Pancreas (tissue), 10 donors: ENCODE data around the gene PDGFRA. TPM values are rescaled to one million over a fixed set of nuclear protein-coding genes. Genes with fewer than 3 reads are reported as not detected.
"Not testable (repeated sequence)": the region's sequence is repeated elsewhere in the genome, so short reads cannot be mapped to it uniquely, and the experiment has no call there.

Experiments
- ATAC-seq, 4 donors: fragments of 200-7000 bp; cut with Tn5 transposase; one replicate each; pipeline versions ENCODE4 v1.8.0 to v1.9.1; 2020; ENCODE audit warnings: mild to moderate bottlenecking in 4 of 4, moderate library complexity in 4 of 4
- DNase-seq, 6 donors: peaks; one replicate each; pipeline ENCODE4 v3.0.0-alpha.2; 2020
- FAIRE-seq: peaks from 2 replicates; lab custom pipeline; 2012; peaks lifted over from hg19 to GRCh38; lab: Jason Lieb, UNC
- H3K27ac ChIP-seq, 4 donors: fragments of 200-600 bp; sonication (generic); 1 replicate in 3 of 4; 2 replicates in 1 of 4; pipeline versions ENCODE4 v1.5.0 to v1.8.0; 2020
- H3K27me3 ChIP-seq, 4 donors: fragments of 200-600 bp; one replicate each; pipeline ENCODE4 v1.8.0; 2021
- H3K36me3 ChIP-seq, 3 donors: fragments of 200-600 bp; sonication (generic) in 1 of 3; one replicate each; pipeline versions ENCODE4 v1.5.0 to v1.8.0; 2020 to 2021
- H3K4me1 ChIP-seq, 3 donors: fragments of 200-600 bp; one replicate each; pipeline ENCODE4 v1.8.0; 2021
- H3K4me3 ChIP-seq, 4 donors: fragments of 200-600 bp; sonication (generic) in 2 of 4; one replicate each; pipeline versions ENCODE4 v1.5.0 to v1.8.0; 2020 to 2021
- H3K9me3 ChIP-seq, 4 donors: fragments of 200-600 bp; one replicate each; pipeline ENCODE4 v1.8.0; 2021
- CTCF ChIP-seq, 4 donors: fragments of 200-600 bp; sonication (generic) in 3 of 4; IDR thresholded peaks; one replicate each; pipeline versions ENCODE4 v1.5.0 to v1.8.0; 2021; ENCODE audit warnings: antibody characterized with exemption in 4 of 4
- WGBS, 2 donors: extraction: QIAGEN DNeasy Blood & Tissue Kit; methylation state at CpG; one replicate each; pipeline ENCODE4 v1.1.7; 2013; 5-methylcytosine and 5-hydroxymethylcytosine counted together
- intact Hi-C, 3 donors: fragments of 100-400 bp; cut with DNase I; formaldehyde crosslinking; loops; one replicate each; pipeline versions ENCODE4 v1.11.1 to v1.14.2; 2022
- polyA plus RNA-seq, 2 donors: library from polyadenylated mRNA; stranded (reverse); fragments of 200-250 nt; gene quantifications; one replicate each; pipeline ENCODE4 v1.2.3, GENCODE V29; 2013
- total RNA-seq, 6 donors: library from RNA; stranded (reverse); fragmentation: NEBNext Ultra II Directional in 4 of 6; extraction: Animal tissue kit (Norgen Biotek cat#: 25700) in 4 of 6; gene quantifications; one replicate each; pipeline versions ENCODE4 v1.2.1 to v1.2.4, GENCODE V29; 2021 to 2023
- donor health status: healthy with polysubstance abuse.
- donor health status: DM: no; HTN: no; CAD: no; lungs with moderate emphysema.
- donor health status: DM: no; HTN: no; CAD: no.
- donor health status: control.
- donor health status: control.
- donor health status: Bipolar disorder and iron deficiency.
- donor health status: DM: yes; HTN: yes; CAD: no.
- donor health status: DM: no; HTN: no; CAD: no.
- donor health status: DM: no; HTN: no; CAD: no.
- donor health status: DM: yes; HTN: yes; CAD: no.

The PDGFRA gene
- total and polyA plus RNA-seq, 8 donors: 2.6 to 43.0 (median 11.1) TPM

GRCh38 chr4:54330896-54331295 is 101.8 kb downstream of the PDGFRA start:
- no peaks in the 10 kb centered on the region for H3K36me3 ChIP-seq
- no peaks in the 10 kb centered on the region for H3K27me3 ChIP-seq
- H3K9me3 ChIP-seq: no peaks in the 10 kb centered on the region
- ATAC-seq (no peak), FAIRE-seq (no peak), DNase-seq (no peak)
- no peaks in the 10 kb centered on the region for H3K4me1 ChIP-seq
- no peak overlapping the region for H3K27ac ChIP-seq
- 65 to 67% methylated on average over 3 of the region's 3 CpGs for WGBS, 2 donors
- no peak overlapping the region for H3K4me3 ChIP-seq
- intact Hi-C loops: no loop called here
- TF ChIP-seq CTCF (IDR thresholded peaks at IDR 0.05): no peak

GRCh38 chr4:54332542-54332941 is 103.4 kb downstream of the PDGFRA start:
- intact Hi-C loops: no loop called here
- no peak for ATAC-seq
- no peaks in the 10 kb centered on the region for H3K36me3 ChIP-seq
- 36 to 41% methylated on average over 4 of the region's 4 CpGs for WGBS, 2 donors
- no peaks in the 10 kb centered on the region for H3K4me1 ChIP-seq
- no peak for DNase-seq
- FAIRE-seq: no peak
- H3K27me3 ChIP-seq: no peaks in the 10 kb centered on the region
- TF ChIP-seq CTCF (IDR thresholded peaks at IDR 0.05): no peak
- H3K27ac ChIP-seq: no peak overlapping the region
- no peak overlapping the region for H3K4me3 ChIP-seq
- H3K9me3 ChIP-seq: no peaks in the 10 kb centered on the region

GRCh38 chr4:54333657-54334056 is 104.6 kb downstream of the PDGFRA start:
- ATAC-seq (no peak), DNase-seq (no peak), FAIRE-seq (no peak)
- Histone ChIP-seq H3K36me3 (no peaks in the 10 kb centered on the region), H3K27me3 (no peaks in the 10 kb centered on the region), H3K4me3 (no peak overlapping the region), H3K4me1 (no peaks in the 10 kb centered on the region), H3K9me3 (no peaks in the 10 kb centered on the region), H3K27ac (no peak overlapping the region)
- no peak for TF ChIP-seq CTCF (IDR thresholded peaks at IDR 0.05)
- WGBS, 2 donors: 86 to 93% methylated on average over 2 of the region's 2 CpGs
- intact Hi-C loops: no loop called here

GRCh38 chr4:54334769-54335168 is 105.7 kb downstream of the PDGFRA start:
- FAIRE-seq, H3K27ac ChIP-seq, intact Hi-C loops, H3K9me3 ChIP-seq, H3K4me1 ChIP-seq, H3K4me3 ChIP-seq, DNase-seq, H3K36me3 ChIP-seq, H3K27me3 ChIP-seq, ATAC-seq: not testable (repeated sequence)

- H3K4me1 ChIP-seq: no peaks in the 10 kb centered on the region
- H3K9me3 ChIP-seq: no peaks in the 10 kb centered on the region
- H3K27ac ChIP-seq: no peak overlapping the region
- FAIRE-seq (no peak), ATAC-seq (no peak), DNase-seq (no peak)
- no peak for TF ChIP-seq CTCF (IDR thresholded peaks at IDR 0.05)
- WGBS, 2 donors: 42 to 56% methylated on average over 4 of the region's 4 CpGs
- no peak overlapping the region for H3K4me3 ChIP-seq
- no peaks in the 10 kb centered on the region for H3K36me3 ChIP-seq
- intact Hi-C loops: no loop called here
- H3K27me3 ChIP-seq: no peaks in the 10 kb centered on the region
These were observed 107.9 kb downstream of the PDGFRA start for GRCh38 chr4:54337009-54337408.

GRCh38 chr4:54342067-54342466 is 113.0 kb downstream of the PDGFRA start:
- H3K9me3 ChIP-seq, H3K36me3 ChIP-seq, H3K27me3 ChIP-seq, ATAC-seq, H3K27ac ChIP-seq, FAIRE-seq, H3K4me1 ChIP-seq, H3K4me3 ChIP-seq, intact Hi-C loops, DNase-seq: not testable (repeated sequence)
- WGBS, 2 donors: 73 to 74% methylated on average over 3 of the region's 3 CpGs

Other genes with a start within 250 kb of the PDGFRA start
- 10 to 100 TPM in 1 of 6 donors, 1 to 10 TPM in 5; 3.9 to 11.5 (median 7.0) TPM for gene CHIC2, start 164.7 kb upstream of the PDGFRA start, total RNA-seq
- gene CHIC2, start 164.7 kb upstream of the PDGFRA start, polyA plus RNA-seq: 1 to 10 TPM; 6.9 to 7.5 TPM
- gene GSX2, start 129.1 kb upstream of the PDGFRA start, total RNA-seq: not detected
- not detected for gene GSX2, start 129.1 kb upstream of the PDGFRA start, polyA plus RNA-seq